GM21825 (cell line): Measurements from ENCODE around the gene CALCOCO2.

Experiments
- ATAC-seq: cut with Tn5 transposase; IDR thresholded peaks from one replicate; pipeline ENCODE4 v1.9.1; 2021; ENCODE audit warnings: mild to moderate bottlenecking, moderate library complexity; ENCODE audit not compliant: unreplicated experiment

The CALCOCO2 gene

DNA sequence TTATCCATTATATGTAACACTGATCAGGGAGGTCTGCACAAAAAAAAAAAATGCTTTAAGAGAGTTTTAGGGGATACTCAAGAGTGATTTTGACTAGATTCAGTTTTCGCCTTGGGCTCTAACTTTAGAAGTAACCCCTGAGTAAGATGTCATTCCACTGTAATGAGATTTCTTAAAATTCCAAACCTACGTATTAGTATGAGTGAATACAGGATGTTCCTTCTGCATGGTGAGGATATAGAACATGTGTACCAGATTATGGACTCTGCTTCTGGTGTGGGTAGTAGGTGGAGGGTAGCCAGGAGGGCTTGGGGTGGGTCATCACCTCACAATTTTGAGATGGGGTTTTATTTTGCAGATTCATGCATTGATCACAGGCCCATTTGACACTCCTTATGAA, 81.6 kb downstream of the CALCOCO2 start:
- ATAC-seq: no peak
